Activated CD4-positive, alpha-beta T cell treated with anti-CD3 and anti-CD28 coated beads, Interleukin-2, Interleukin-6, amounts not matched to agents 100 ng/mL and 50 ng/mL, durations not matched to agents 16 hours and 8 hours (primary cell): ENCODE measurements around the gene VKORC1L1.
"Not testable (repeated sequence)": the region's sequence is repeated elsewhere in the genome, so short reads cannot be mapped to it uniquely, and the experiment has no call there.

Experiments used
- DNase-seq: peaks from one replicate; pipeline ENCODE4 v3.0.0-alpha.2; 2020

The VKORC1L1 gene

GRCh38 chr7:65945787-65946186 lies 72.9 kb downstream of the VKORC1L1 start:
- DNase-seq: not testable (repeated sequence)

GRCh38 chr7:65946904-65947303 lies 74.0 kb downstream of the VKORC1L1 start:
- no peak for DNase-seq

GRCh38 chr7:65951837-65952578 lies 79.1 kb downstream of the VKORC1L1 start:
- DNase-seq: no peak

GRCh38 chr7:65953001-65953720 lies 80.3 kb downstream of the VKORC1L1 start:
- no peak for DNase-seq

- DNase-seq: no peak
Observed at GRCh38 chr7:65953890-65954450, 81.1 kb downstream of the VKORC1L1 start.

GRCh38 chr7:65955718-65956117 lies 82.8 kb downstream of the VKORC1L1 start:
- no peak for DNase-seq

GRCh38 chr7:65960351-65961074 lies 87.6 kb downstream of the VKORC1L1 start:
- no peak for DNase-seq

GRCh38 chr7:65962033-65962432 lies 89.2 kb downstream of the VKORC1L1 start:
- DNase-seq: no peak

GRCh38 chr7:65964671-65965070 lies 91.8 kb downstream of the VKORC1L1 start:
- not testable (repeated sequence) for DNase-seq

GRCh38 chr7:65966146-65966545 lies 93.3 kb downstream of the VKORC1L1 start:
- no peak for DNase-seq

GRCh38 chr7:65967361-65968155 lies 94.7 kb downstream of the VKORC1L1 start:
- DNase-seq: no peak

GRCh38 chr7:65968256-65969185 lies 95.6 kb downstream of the VKORC1L1 start:
- DNase-seq: no peak

GRCh38 chr7:65971021-65971420 lies 98.1 kb downstream of the VKORC1L1 start:
- no peak for DNase-seq

GRCh38 chr7:65972976-65973375 lies 100.1 kb downstream of the VKORC1L1 start:
- no peak for DNase-seq

- no peak for DNase-seq
Observed at GRCh38 chr7:65974191-65974801, 101.4 kb downstream of the VKORC1L1 start.

- no peak for DNase-seq
Observed at GRCh38 chr7:65974876-65975275, 102.0 kb downstream of the VKORC1L1 start.

GRCh38 chr7:65975814-65976445 lies 103.1 kb downstream of the VKORC1L1 start:
- no peak for DNase-seq

- DNase-seq: no peak
Observed at GRCh38 chr7:65976659-65977196, 103.9 kb downstream of the VKORC1L1 start.

GRCh38 chr7:65978891-65979582 lies 106.2 kb downstream of the VKORC1L1 start:
- DNase-seq: no peak
